HCT116 (cell line): Measurements from ENCODE around the gene ZNF189. TPM values are rescaled to one million over a fixed set of nuclear protein-coding genes. Genes with fewer than 3 reads are reported as not detected.

Experiments used
- ATAC-seq: fragments of 200-7000 bp; cut with Tn5 transposase; 2 replicates; pipeline ENCODE4 v1.9.1; 2020; ENCODE audit warnings: mild to moderate bottlenecking, moderate library complexity
- BruUV-seq: library from RNA; stranded (reverse); fragments of 400-500 nt; replicated peaks from 2 replicates; lab custom pipeline; 2021; lab: Mats Ljungman, UMichigan
- CTCF ChIA-PET: fragments of 300-600 bp; sonication (Branson Sonifier 250); formaldehyde crosslinking; loops from one replicate; lab custom pipeline; 2021; ENCODE audit warnings: antibody characterized with exemption; lab: Charles Lee
- POLR2A ChIA-PET: fragments of 300-600, 350-600 bp; sonication (Branson Sonifier 250); formaldehyde crosslinking; loops from one replicate; lab custom pipeline; 2021; ENCODE audit warnings: antibody characterized with exemption; lab: Charles Lee
- RAD21 ChIA-PET, 2 experiments: fragments of 300-600 bp; sonication (Branson Sonifier 250); formaldehyde crosslinking; loops; one replicate each; lab custom pipeline; 2023; ENCODE audit warnings: low total read pairs in 2 of 2; ENCODE audit not compliant: uncharacterized antibody in 2 of 2, unreplicated experiment in 2 of 2, low non-redundant PET in 1 of 2; lab: Charles Lee
- DNase-seq: peaks from one replicate; pipeline ENCODE4 v3.0.0-alpha.2; 2010; ENCODE audit warnings: low read depth, low spot score
- H2AFZ ChIP-seq: fragments of 200-600 bp; shearing (Covaris generic), sonication (generic); 2 replicates; pipeline ENCODE4 v1.6.1; 2017; ENCODE audit warnings: low read depth, mixed run types, mixed read lengths, antibody characterized with exemption, low read length; ENCODE audit not compliant: poor library complexity, severe bottlenecking
- H3K27ac ChIP-seq: 2 replicates; pipeline ENCODE4 v1.5.1; 2012; ENCODE audit warnings: low read depth, low read length
- H3K27me3 ChIP-seq: fragments of 200-600 bp; sonication (generic); 2 replicates; pipeline ENCODE4 v1.6.1; 2016; ENCODE audit warnings: mixed run types, low read length, mixed read lengths; ENCODE audit not compliant: insufficient read depth
- H3K36me3 ChIP-seq, 2 experiments: fragments of 200-500 bp in 1 of 2; fragments of 200-600 bp in 1 of 2; sonication (Bioruptor generic) in 1 of 2; sonication (generic) in 1 of 2; 2 replicates each; pipeline versions ENCODE4 v1.5.1 to v1.6.1; 2014 to 2016; ENCODE audit warnings: low read length in 2 of 2, inconsistent platforms in 1 of 2, mixed read lengths in 1 of 2, mixed run types in 1 of 2; ENCODE audit not compliant: insufficient read depth in 2 of 2, control insufficient read depth in 1 of 2
- H3K4me1 ChIP-seq, 2 experiments: fragments of 200-600 bp in 1 of 2; sonication (generic) in 1 of 2; 2 replicates each; pipeline versions ENCODE4 v1.5.1 to v1.6.1; 2012 to 2017; ENCODE audit warnings: low read length in 2 of 2, inconsistent platforms in 1 of 2, mild to moderate bottlenecking in 1 of 2, mixed read lengths in 1 of 2, mixed run types in 1 of 2, moderate library complexity in 1 of 2; ENCODE audit not compliant: insufficient read depth in 2 of 2, control insufficient read depth in 1 of 2
- H3K4me2 ChIP-seq: fragments of 200-600 bp; sonication (generic); 2 replicates; pipeline ENCODE4 v1.6.1; 2017; ENCODE audit warnings: mixed run types, low read length, mixed read lengths
- H3K4me3 ChIP-seq, 2 experiments: fragments of 200-600 bp in 1 of 2; sonication (generic) in 1 of 2; replicated peaks in 1 of 2; 2 replicates each; pipeline ENCODE4 v1.5.1; 2011 to 2016; ENCODE audit warnings: low read length in 2 of 2, control low read depth in 1 of 2, low read depth in 1 of 2, mild to moderate bottlenecking in 1 of 2, mixed read lengths in 1 of 2, mixed run types in 1 of 2
- H3K79me2 ChIP-seq: fragments of 200-600 bp; sonication (generic); 2 replicates; pipeline ENCODE4 v1.6.1; 2017; ENCODE audit warnings: mild to moderate bottlenecking, mixed run types, low read length, moderate library complexity, mixed read lengths; ENCODE audit not compliant: insufficient read depth
- H3K9ac ChIP-seq: fragments of 200-600 bp; sonication (generic); 2 replicates; pipeline ENCODE4 v1.6.1; 2016; ENCODE audit warnings: low read length, mixed read lengths
- H3K9me2 ChIP-seq: fragments of 200-600 bp; sonication (generic), shearing (Covaris generic); 2 replicates; pipeline ENCODE4 v1.6.1; 2017; ENCODE audit warnings: mixed run types, mild to moderate bottlenecking, moderate library complexity; ENCODE audit not compliant: insufficient read depth
- H3K9me3 ChIP-seq, 2 experiments: fragments of 200-500 bp in 1 of 2; fragments of 200-600 bp in 1 of 2; sonication (Bioruptor generic) in 1 of 2; sonication (generic) in 1 of 2; 2 replicates each; pipeline ENCODE4 v1.6.1; 2014 to 2017; ENCODE audit warnings: low read length in 2 of 2, mixed read lengths in 2 of 2, inconsistent platforms in 1 of 2, low read depth in 1 of 2, mild to moderate bottlenecking in 1 of 2, mixed run types in 1 of 2, moderate library complexity in 1 of 2; ENCODE audit not compliant: control insufficient read depth in 1 of 2, insufficient read depth in 1 of 2
- H4K20me1 ChIP-seq: fragments of 200-600 bp; sonication (generic), shearing (Covaris generic); 2 replicates; pipeline ENCODE4 v1.6.1; 2017; ENCODE audit warnings: mixed run types, mild to moderate bottlenecking, moderate library complexity; ENCODE audit not compliant: insufficient read depth
- CEBPB ChIP-seq: IDR thresholded peaks from 2 replicates; pipeline ENCODE4 v1.6.1; 2012; ENCODE audit warnings: low read depth
- EGR1 ChIP-seq: IDR thresholded peaks from 2 replicates; pipeline ENCODE4 v1.6.1; 2012; ENCODE audit warnings: low read depth
- ELF1 ChIP-seq: IDR thresholded peaks from 2 replicates; pipeline ENCODE4 v1.6.1; 2012; ENCODE audit warnings: low read depth, borderline replicate concordance
- EZH2 ChIP-seq: fragments of 200-600 bp; sonication (generic); IDR thresholded peaks from 2 replicates; pipeline ENCODE4 v1.6.1; 2017; ENCODE audit warnings: antibody characterized with exemption, mixed run types
- FOSL1 ChIP-seq: IDR thresholded peaks from 2 replicates; pipeline ENCODE4 v1.6.1; 2012; ENCODE audit warnings: low read depth
- JUND ChIP-seq: IDR thresholded peaks from 2 replicates; pipeline ENCODE4 v1.6.1; 2012
- POLR2AphosphoS5 ChIP-seq: IDR thresholded peaks from 2 replicates; pipeline ENCODE4 v1.6.1; 2011; ENCODE audit warnings: mild to moderate bottlenecking, low read depth, low read length, moderate library complexity
- RAD21 ChIP-seq: IDR thresholded peaks from 2 replicates; pipeline ENCODE4 v1.6.1; 2012; ENCODE audit warnings: low read depth, mild to moderate bottlenecking
- SIN3A ChIP-seq: IDR thresholded peaks from 2 replicates; pipeline ENCODE4 v1.6.1; 2012; ENCODE audit warnings: low read depth
- SP1 ChIP-seq: IDR thresholded peaks from 2 replicates; pipeline ENCODE4 v1.6.1; 2012; ENCODE audit warnings: low read depth
- SRF ChIP-seq: IDR thresholded peaks from 2 replicates; pipeline ENCODE4 v1.6.1; 2012; ENCODE audit warnings: low read depth
- ZFX ChIP-seq: fragments of 450-650 bp; IDR thresholded peaks from 2 replicates; pipeline ENCODE4 v1.6.1; 2017
- ZNF274 ChIP-seq: fragments of 200-500 bp; sonication (Bioruptor generic); IDR thresholded peaks from 2 replicates; pipeline ENCODE4 v1.6.1; 2014; ENCODE audit warnings: mild to moderate bottlenecking, low read depth, low read length, inconsistent platforms
- intact Hi-C: fragments of 100-400 bp; cut with micrococcal nuclease; formaldehyde crosslinking; loops from 2 replicates; pipeline ENCODE4 v1.10.0; 2022
- total RNA-seq: library from RNA; stranded (reverse); gene quantifications from one replicate; pipeline ENCODE4 v1.2.1, GENCODE V29; 2021; ENCODE audit not compliant: unreplicated experiment
- TF ChIP-seq, protein P1 (sequence below): IDR thresholded peaks from 2 replicates; pipeline ENCODE4 v1.6.1; 2012
- TF ChIP-seq, protein P2 (sequence below): IDR thresholded peaks from 2 replicates; pipeline ENCODE4 v1.6.1; 2012; ENCODE audit warnings: low read depth
- TF ChIP-seq, protein P3 (sequence below): IDR thresholded peaks from 2 replicates; pipeline ENCODE4 v1.6.1; 2011; ENCODE audit warnings: mild to moderate bottlenecking, low read length, moderate library complexity; ENCODE audit not compliant: insufficient replicate concordance; ENCODE audit errors: extremely low read depth
- TF ChIP-seq, protein P4 (sequence below), 3 experiments: fragments of 200-600 bp in 1 of 3; sonication (generic) in 1 of 3; IDR thresholded peaks in 2 of 3; conservative IDR thresholded peaks in 1 of 3; 2 replicates each; pipeline ENCODE4 v1.5.1; 2012 to 2017; ENCODE audit warnings: low read depth in 2 of 3, low read length in 2 of 3, antibody characterized with exemption in 1 of 3, borderline replicate concordance in 1 of 3, control low read depth in 1 of 3, mild to moderate bottlenecking in 1 of 3, mixed read lengths in 1 of 3, mixed run types in 1 of 3, moderate library complexity in 1 of 3; ENCODE audit not compliant: insufficient read depth in 1 of 3

Gene ZNF189
- total RNA-seq, 1 experiment from 2014 or later, result 10.6 TPM

DNA sequence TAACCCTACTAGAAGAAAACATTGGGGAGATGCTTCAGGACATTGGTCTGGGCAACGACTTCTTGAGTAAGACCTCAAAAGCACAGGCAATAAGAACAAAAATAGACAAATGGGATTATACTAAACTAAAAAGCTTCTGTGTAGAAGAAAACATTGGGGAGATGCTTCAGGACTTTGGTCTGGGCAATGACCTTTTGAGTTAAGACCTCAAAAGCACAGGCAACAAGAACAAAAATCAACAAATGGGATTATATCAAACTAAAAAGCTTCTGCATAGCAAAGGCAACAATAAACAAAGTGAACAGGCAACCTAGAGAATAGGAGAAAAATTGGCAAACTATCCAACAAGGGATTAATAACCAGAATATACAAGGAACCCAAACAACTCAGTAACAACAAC, 4.0 kb upstream of the ZNF189 start:
- CTCF ChIA-PET, result no interaction called here
- TF ChIP-seq EGR1 (no peak), EZH2 (no peak), JUND (no peak), ELF1 (no peak), SP1 (no peak), ZNF274 (no peak), FOSL1 (no peak), CEBPB (no peak), SRF (no peak), POLR2AphosphoS5 (no peak), SIN3A (no peak), ZFX (no peak), RAD21 (no peak)
- TF ChIP-seq, protein P1, sequence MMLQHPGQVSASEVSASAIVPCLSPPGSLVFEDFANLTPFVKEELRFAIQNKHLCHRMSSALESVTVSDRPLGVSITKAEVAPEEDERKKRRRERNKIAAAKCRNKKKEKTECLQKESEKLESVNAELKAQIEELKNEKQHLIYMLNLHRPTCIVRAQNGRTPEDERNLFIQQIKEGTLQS, result no peak
- TF ChIP-seq, protein P2, sequence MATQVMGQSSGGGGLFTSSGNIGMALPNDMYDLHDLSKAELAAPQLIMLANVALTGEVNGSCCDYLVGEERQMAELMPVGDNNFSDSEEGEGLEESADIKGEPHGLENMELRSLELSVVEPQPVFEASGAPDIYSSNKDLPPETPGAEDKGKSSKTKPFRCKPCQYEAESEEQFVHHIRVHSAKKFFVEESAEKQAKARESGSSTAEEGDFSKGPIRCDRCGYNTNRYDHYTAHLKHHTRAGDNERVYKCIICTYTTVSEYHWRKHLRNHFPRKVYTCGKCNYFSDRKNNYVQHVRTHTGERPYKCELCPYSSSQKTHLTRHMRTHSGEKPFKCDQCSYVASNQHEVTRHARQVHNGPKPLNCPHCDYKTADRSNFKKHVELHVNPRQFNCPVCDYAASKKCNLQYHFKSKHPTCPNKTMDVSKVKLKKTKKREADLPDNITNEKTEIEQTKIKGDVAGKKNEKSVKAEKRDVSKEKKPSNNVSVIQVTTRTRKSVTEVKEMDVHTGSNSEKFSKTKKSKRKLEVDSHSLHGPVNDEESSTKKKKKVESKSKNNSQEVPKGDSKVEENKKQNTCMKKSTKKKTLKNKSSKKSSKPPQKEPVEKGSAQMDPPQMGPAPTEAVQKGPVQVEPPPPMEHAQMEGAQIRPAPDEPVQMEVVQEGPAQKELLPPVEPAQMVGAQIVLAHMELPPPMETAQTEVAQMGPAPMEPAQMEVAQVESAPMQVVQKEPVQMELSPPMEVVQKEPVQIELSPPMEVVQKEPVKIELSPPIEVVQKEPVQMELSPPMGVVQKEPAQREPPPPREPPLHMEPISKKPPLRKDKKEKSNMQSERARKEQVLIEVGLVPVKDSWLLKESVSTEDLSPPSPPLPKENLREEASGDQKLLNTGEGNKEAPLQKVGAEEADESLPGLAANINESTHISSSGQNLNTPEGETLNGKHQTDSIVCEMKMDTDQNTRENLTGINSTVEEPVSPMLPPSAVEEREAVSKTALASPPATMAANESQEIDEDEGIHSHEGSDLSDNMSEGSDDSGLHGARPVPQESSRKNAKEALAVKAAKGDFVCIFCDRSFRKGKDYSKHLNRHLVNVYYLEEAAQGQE, result no peak
- TF ChIP-seq, protein P3, sequence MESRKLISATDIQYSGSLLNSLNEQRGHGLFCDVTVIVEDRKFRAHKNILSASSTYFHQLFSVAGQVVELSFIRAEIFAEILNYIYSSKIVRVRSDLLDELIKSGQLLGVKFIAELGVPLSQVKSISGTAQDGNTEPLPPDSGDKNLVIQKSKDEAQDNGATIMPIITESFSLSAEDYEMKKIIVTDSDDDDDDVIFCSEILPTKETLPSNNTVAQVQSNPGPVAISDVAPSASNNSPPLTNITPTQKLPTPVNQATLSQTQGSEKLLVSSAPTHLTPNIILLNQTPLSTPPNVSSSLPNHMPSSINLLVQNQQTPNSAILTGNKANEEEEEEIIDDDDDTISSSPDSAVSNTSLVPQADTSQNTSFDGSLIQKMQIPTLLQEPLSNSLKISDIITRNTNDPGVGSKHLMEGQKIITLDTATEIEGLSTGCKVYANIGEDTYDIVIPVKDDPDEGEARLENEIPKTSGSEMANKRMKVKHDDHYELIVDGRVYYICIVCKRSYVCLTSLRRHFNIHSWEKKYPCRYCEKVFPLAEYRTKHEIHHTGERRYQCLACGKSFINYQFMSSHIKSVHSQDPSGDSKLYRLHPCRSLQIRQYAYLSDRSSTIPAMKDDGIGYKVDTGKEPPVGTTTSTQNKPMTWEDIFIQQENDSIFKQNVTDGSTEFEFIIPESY, result no peak
- TF ChIP-seq, protein P4, sequence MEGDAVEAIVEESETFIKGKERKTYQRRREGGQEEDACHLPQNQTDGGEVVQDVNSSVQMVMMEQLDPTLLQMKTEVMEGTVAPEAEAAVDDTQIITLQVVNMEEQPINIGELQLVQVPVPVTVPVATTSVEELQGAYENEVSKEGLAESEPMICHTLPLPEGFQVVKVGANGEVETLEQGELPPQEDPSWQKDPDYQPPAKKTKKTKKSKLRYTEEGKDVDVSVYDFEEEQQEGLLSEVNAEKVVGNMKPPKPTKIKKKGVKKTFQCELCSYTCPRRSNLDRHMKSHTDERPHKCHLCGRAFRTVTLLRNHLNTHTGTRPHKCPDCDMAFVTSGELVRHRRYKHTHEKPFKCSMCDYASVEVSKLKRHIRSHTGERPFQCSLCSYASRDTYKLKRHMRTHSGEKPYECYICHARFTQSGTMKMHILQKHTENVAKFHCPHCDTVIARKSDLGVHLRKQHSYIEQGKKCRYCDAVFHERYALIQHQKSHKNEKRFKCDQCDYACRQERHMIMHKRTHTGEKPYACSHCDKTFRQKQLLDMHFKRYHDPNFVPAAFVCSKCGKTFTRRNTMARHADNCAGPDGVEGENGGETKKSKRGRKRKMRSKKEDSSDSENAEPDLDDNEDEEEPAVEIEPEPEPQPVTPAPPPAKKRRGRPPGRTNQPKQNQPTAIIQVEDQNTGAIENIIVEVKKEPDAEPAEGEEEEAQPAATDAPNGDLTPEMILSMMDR (IDR thresholded peaks at IDR 0.05 in 2 of 3, conservative IDR thresholded peaks at IDR 0.05 in 1 of 3; ENCODE audit: borderline replicate concordance in 1 of 3, insufficient read depth in 1 of 3, low read depth in 2 of 3, low read length in 2 of 3), result no peak
- H3K9me3 ChIP-seq, result no peaks in the 10 kb centered on the region
- intact Hi-C loops, result loop anchor here (5.0 kb wide), 2 partner anchors 138 to 792 kb away; partner anchors contain the start of gene RNF20
- POLR2A ChIA-PET, result no interaction called here
- H3K79me2 ChIP-seq, result peaks cover 90% of the 10 kb centered on the region
- peaks cover 16% of the 10 kb centered on the region; the same call in 1 of the 2 replicates for H4K20me1 ChIP-seq
- no peaks in the 10 kb centered on the region for H3K9me2 ChIP-seq
- no peak overlapping the region for H2AFZ ChIP-seq
- no peak overlapping the region for H3K4me2 ChIP-seq
- H3K9ac ChIP-seq, result no peak overlapping the region
- H3K27ac ChIP-seq, result no peak overlapping the region
- peaks cover under 1 to 8% of the 10 kb centered on the region in 2 experiments; a peak in 3 of 4 replicates for H3K4me1 ChIP-seq
- no TSS peak for BruUV-seq
- RAD21 ChIA-PET, result no interaction called here
- H3K36me3 ChIP-seq, result peaks cover 8 to 26% of the 10 kb centered on the region in 2 experiments; a peak in 3 of 4 replicates
- H3K4me3 ChIP-seq, result no peak overlapping the region
- ATAC-seq (no peak), DNase-seq (no peak)
- no peaks in the 10 kb centered on the region for H3K27me3 ChIP-seq
